Upper lobe of left lung (tissue), 4 donors: Measurements from ENCODE around the gene TFPI2.

Experiments
- CTCF ChIP-seq, 6 experiments: fragments of 450-650 bp in 4 of 6; fragments of 200-600 bp in 2 of 6; sonication (generic) in 2 of 6; IDR thresholded peaks; one replicate each; pipeline ENCODE4 v1.5.1; 2016 to 2019; ENCODE audit warnings: antibody characterized with exemption in 6 of 6
- EP300 ChIP-seq, 4 donors: sonication (generic); formaldehyde crosslinking; IDR thresholded peaks; one replicate each; pipeline ENCODE4 v1.5.1; 2017; ENCODE audit warnings: antibody characterized with exemption in 4 of 4, control low read depth in 2 of 4
- POLR2A ChIP-seq, 4 donors: fragments of 450-650 bp; IDR thresholded peaks; one replicate each; pipeline ENCODE4 v1.5.1; 2016 to 2017; ENCODE audit warnings: antibody characterized with exemption in 4 of 4, mild to moderate bottlenecking in 2 of 4
- POLR2AphosphoS5 ChIP-seq, 2 donors: sonication (generic); formaldehyde crosslinking; IDR thresholded peaks; one replicate each; pipeline ENCODE4 v1.5.1; 2017; ENCODE audit warnings: antibody characterized with exemption in 2 of 2

GRCh38 chr7:93897680-93898079 is 7.1 kb upstream of the TFPI2 start:
- TF ChIP-seq POLR2AphosphoS5 (IDR thresholded peaks at IDR 0.05) (no peak), CTCF (IDR thresholded peaks at IDR 0.05) (no peak), POLR2A (IDR thresholded peaks at IDR 0.05) (no peak), EP300 (IDR thresholded peaks at IDR 0.05) (no peak)
